Liver (tissue), 3 donors: ENCODE results near the gene DNM1L.

Experiments used
- FOXA1 ChIP-seq: IDR thresholded peaks from 2 replicates; pipeline ENCODE4 v1.6.1; 2016; ENCODE audit warnings: antibody characterized with exemption
- RAD21 ChIP-seq, 2 donors: IDR thresholded peaks; 2 replicates each; pipeline ENCODE4 v1.6.1; 2016; ENCODE audit warnings: antibody characterized with exemption in 2 of 2, mild to moderate bottlenecking in 2 of 2
- REST ChIP-seq: IDR thresholded peaks from 2 replicates; pipeline ENCODE4 v1.6.1; 2016; ENCODE audit warnings: antibody characterized with exemption, mild to moderate bottlenecking
- SP1 ChIP-seq: IDR thresholded peaks from 2 replicates; pipeline ENCODE4 v1.6.1; 2018; ENCODE audit warnings: antibody characterized with exemption, mild to moderate bottlenecking
- TF ChIP-seq, protein P1 (sequence below): fragments of 150-350 bp; IDR thresholded peaks from 2 replicates; pipeline ENCODE4 v1.5.1; 2017; ENCODE audit warnings: improper control_type of control experiment, low read depth, low read length; ENCODE audit not compliant: missing input control
- donor health status: healthy.
- donor health status: healthy.

DNA sequence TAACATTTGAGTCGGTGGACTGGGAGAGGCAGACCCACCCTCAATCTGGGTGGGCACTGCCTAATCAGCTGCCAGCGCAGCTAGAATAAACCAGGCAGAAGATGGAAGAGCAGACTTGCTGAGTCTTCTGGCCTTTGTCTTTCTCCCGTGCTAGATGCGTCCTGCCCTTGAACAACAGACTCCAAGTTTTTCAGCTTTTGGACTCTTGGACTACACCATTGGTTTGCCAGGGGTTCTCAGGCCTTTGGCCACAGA is 27.2 kb upstream of the DNM1L start:
- no peak for TF ChIP-seq RAD21 (IDR thresholded peaks at IDR 0.05)
- TF ChIP-seq FOXA1, result no peak
- no peak for TF ChIP-seq SP1
- TF ChIP-seq, protein P1, sequence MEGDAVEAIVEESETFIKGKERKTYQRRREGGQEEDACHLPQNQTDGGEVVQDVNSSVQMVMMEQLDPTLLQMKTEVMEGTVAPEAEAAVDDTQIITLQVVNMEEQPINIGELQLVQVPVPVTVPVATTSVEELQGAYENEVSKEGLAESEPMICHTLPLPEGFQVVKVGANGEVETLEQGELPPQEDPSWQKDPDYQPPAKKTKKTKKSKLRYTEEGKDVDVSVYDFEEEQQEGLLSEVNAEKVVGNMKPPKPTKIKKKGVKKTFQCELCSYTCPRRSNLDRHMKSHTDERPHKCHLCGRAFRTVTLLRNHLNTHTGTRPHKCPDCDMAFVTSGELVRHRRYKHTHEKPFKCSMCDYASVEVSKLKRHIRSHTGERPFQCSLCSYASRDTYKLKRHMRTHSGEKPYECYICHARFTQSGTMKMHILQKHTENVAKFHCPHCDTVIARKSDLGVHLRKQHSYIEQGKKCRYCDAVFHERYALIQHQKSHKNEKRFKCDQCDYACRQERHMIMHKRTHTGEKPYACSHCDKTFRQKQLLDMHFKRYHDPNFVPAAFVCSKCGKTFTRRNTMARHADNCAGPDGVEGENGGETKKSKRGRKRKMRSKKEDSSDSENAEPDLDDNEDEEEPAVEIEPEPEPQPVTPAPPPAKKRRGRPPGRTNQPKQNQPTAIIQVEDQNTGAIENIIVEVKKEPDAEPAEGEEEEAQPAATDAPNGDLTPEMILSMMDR, result no peak
- no peak for TF ChIP-seq REST
